ENCODE results near the gene NLGN4Y. TPM values are rescaled to one million over a fixed set of nuclear protein-coding genes. Genes with fewer than 3 reads are reported as not detected.

The NLGN4Y gene
- total and polyA plus RNA-seq, 2 experiments from 2014 or later: not detected

DNA sequence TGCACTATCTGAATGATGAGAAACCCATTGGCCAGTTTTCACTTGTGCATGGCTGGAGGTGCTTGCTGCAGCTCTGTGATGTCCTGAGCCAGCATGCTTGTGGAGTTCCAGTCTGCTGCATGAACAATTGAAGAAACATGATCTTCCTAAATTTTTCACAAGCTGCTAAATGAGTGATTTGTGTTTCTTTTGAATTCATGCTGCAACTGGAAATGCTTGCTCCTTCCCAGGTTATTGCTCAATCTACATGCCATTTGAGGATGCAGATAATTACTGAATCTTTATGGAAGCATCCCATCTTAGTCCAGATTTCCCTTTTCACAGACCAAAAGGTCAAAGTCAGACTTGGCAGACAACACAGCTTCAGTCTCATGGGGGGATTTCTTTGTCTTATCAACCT is 170.2 kb downstream of the NLGN4Y start:
- Histone ChIP-seq H3K27ac (no peak overlapping the region), H3K4me1 (ENCODE audit: insufficient read depth) (no peaks in the 10 kb centered on the region), H3K4me3 (no peak overlapping the region), H3K9me3 (ENCODE audit: low read depth) (no peaks in the 10 kb centered on the region), H3K4me2 (no peak overlapping the region), H3K9me2 (replicated peaks; ENCODE audit: insufficient read depth) (no peaks in the 10 kb centered on the region), H3K36me3 (replicated peaks; ENCODE audit: insufficient read depth, low read depth) (no peaks in the 10 kb centered on the region), H3K79me2 (no peaks in the 10 kb centered on the region), H4K20me1 (ENCODE audit: insufficient read depth, poor library complexity, severe bottlenecking) (no peaks in the 10 kb centered on the region), H2AFZ (no peak overlapping the region), H3K27me3 (no peaks in the 10 kb centered on the region)
- no peak for TF ChIP-seq EZH2 (IDR thresholded peaks at IDR 0.05; ENCODE audit: borderline replicate concordance)
- TF ChIP-seq, protein P1, sequence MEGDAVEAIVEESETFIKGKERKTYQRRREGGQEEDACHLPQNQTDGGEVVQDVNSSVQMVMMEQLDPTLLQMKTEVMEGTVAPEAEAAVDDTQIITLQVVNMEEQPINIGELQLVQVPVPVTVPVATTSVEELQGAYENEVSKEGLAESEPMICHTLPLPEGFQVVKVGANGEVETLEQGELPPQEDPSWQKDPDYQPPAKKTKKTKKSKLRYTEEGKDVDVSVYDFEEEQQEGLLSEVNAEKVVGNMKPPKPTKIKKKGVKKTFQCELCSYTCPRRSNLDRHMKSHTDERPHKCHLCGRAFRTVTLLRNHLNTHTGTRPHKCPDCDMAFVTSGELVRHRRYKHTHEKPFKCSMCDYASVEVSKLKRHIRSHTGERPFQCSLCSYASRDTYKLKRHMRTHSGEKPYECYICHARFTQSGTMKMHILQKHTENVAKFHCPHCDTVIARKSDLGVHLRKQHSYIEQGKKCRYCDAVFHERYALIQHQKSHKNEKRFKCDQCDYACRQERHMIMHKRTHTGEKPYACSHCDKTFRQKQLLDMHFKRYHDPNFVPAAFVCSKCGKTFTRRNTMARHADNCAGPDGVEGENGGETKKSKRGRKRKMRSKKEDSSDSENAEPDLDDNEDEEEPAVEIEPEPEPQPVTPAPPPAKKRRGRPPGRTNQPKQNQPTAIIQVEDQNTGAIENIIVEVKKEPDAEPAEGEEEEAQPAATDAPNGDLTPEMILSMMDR (IDR thresholded peaks at IDR 0.05; ENCODE audit: poor library complexity): no peak
- DNase-seq (ENCODE audit: low spot score): no peak

DNA sequence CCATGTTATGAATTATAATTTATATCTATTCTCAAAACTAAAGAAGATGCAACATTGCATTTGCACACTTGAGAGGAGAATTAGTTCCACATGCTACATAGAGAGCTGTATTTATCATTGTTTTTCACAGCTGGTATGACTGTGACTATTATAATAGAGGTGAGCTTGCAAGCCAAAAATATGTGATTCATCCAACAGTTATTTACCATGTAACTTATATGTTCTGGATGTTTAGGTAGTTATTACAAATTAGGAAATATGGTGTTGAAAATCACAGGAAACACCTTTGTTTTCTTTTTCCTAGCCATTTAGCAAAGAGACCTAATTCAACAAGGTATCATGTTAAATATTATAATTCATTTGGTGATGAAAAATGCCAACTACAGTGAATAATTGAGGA is 183.8 kb downstream of the NLGN4Y start:
- TF ChIP-seq, protein P1 (IDR thresholded peaks at IDR 0.05; ENCODE audit: poor library complexity): no peak
- no peak for TF ChIP-seq EZH2phosphoT487 (IDR thresholded peaks at IDR 0.05; ENCODE audit: low read depth, severe bottlenecking, unreplicated experiment)
- TF ChIP-seq EZH2 (IDR thresholded peaks at IDR 0.05; ENCODE audit: borderline replicate concordance): no peak
- Histone ChIP-seq H3K4me3 (no peak overlapping the region), H3K4me1 (ENCODE audit: insufficient read depth) (no peaks in the 10 kb centered on the region), H3K4me2 (no peak overlapping the region), H3K27ac (no peak overlapping the region), H3K9me2 (replicated peaks; ENCODE audit: insufficient read depth) (no peaks in the 10 kb centered on the region), H4K20me1 (ENCODE audit: insufficient read depth, poor library complexity, severe bottlenecking) (no peaks in the 10 kb centered on the region), H3K9me3 (ENCODE audit: low read depth) (no peaks in the 10 kb centered on the region), H3K79me2 (no peaks in the 10 kb centered on the region), H3K27me3 (no peaks in the 10 kb centered on the region), H2AFZ (no peak overlapping the region), H3K36me3 (replicated peaks; ENCODE audit: insufficient read depth, low read depth) (no peaks in the 10 kb centered on the region)
- DNase-seq (ENCODE audit: low spot score): no peak

DNA sequence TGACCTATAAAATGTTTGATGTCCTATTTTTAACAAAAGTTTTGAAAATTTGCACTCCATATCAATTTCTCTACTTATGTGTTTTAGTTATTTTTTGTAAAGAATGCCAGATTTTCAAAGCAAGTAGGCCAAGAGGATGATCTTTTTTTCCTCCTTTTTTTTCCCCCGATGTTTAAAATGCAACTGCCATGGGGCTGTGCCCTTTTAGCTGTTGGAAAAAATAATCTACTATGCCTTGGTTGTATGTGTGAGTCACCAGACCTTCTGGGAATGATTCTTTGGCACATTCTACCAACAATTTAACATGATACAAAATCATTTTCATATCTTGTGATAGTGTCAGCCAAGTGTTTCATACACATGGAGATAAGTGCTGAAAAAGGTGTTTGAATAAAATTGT is 217.3 kb downstream of the NLGN4Y start:
- Histone ChIP-seq H3K9me2 (replicated peaks; ENCODE audit: insufficient read depth) (no peaks in the 10 kb centered on the region), H3K9me3 (ENCODE audit: low read depth) (no peaks in the 10 kb centered on the region), H3K79me2 (no peaks in the 10 kb centered on the region), H2AFZ (no peak overlapping the region), H3K27me3 (no peaks in the 10 kb centered on the region), H3K27ac (no peak overlapping the region), H3K4me1 (ENCODE audit: insufficient read depth) (no peaks in the 10 kb centered on the region), H3K4me3 (no peak overlapping the region), H4K20me1 (ENCODE audit: insufficient read depth, poor library complexity, severe bottlenecking) (no peaks in the 10 kb centered on the region), H3K36me3 (replicated peaks; ENCODE audit: insufficient read depth, low read depth) (no peaks in the 10 kb centered on the region), H3K4me2 (no peak overlapping the region)
- DNase-seq (ENCODE audit: low spot score): no peak
- no peak for TF ChIP-seq EZH2 (IDR thresholded peaks at IDR 0.05; ENCODE audit: borderline replicate concordance)
- TF ChIP-seq, protein P1 (IDR thresholded peaks at IDR 0.05; ENCODE audit: poor library complexity): no peak
- TF ChIP-seq EZH2phosphoT487 (IDR thresholded peaks at IDR 0.05; ENCODE audit: low read depth, severe bottlenecking, unreplicated experiment): no peak
- no CpG with 5 or more reads among the region's 1 CpG for WGBS (ENCODE audit: low lambda C conversion rate, missing lambda C conversion rate)

DNA sequence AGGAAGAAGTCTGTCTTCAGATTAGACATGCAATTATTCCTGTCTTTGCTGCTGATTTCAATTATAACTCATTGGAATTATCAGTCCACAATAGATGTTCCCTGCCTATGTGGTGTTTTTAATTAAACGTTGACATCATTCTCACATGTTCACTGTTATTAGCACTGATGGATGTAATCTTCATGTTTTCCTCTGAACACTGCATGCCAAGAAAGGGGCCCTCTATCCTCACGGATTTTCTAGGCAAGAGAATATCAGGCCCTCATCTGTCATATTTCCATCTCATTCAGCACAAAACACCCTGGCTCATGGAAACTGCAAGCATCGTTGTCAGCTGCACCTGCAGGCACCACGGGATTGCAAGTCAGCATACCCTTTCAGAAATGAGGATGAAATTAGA is 224.0 kb downstream of the NLGN4Y start:
- no peak overlapping the region for H2AFZ ChIP-seq
- TF ChIP-seq, protein P1 (IDR thresholded peaks at IDR 0.05; ENCODE audit: poor library complexity): no peak
- TF ChIP-seq EZH2phosphoT487 (IDR thresholded peaks at IDR 0.05; ENCODE audit: low read depth, severe bottlenecking, unreplicated experiment): no peak
- TF ChIP-seq EZH2 (IDR thresholded peaks at IDR 0.05; ENCODE audit: borderline replicate concordance): no peak
- H3K36me3 ChIP-seq (replicated peaks; ENCODE audit: insufficient read depth, low read depth): no peaks in the 10 kb centered on the region
- no peaks in the 10 kb centered on the region for H4K20me1 ChIP-seq (ENCODE audit: insufficient read depth, poor library complexity, severe bottlenecking)
- H3K9me2 ChIP-seq (replicated peaks; ENCODE audit: insufficient read depth): no peaks in the 10 kb centered on the region
- H3K27me3 ChIP-seq: no peaks in the 10 kb centered on the region
- H3K9me3 ChIP-seq (ENCODE audit: low read depth): no peaks in the 10 kb centered on the region
- H3K4me3 ChIP-seq: no peak overlapping the region
- H3K27ac ChIP-seq: no peak overlapping the region
- no peaks in the 10 kb centered on the region for H3K79me2 ChIP-seq
- no peaks in the 10 kb centered on the region for H3K4me1 ChIP-seq (ENCODE audit: insufficient read depth)
- no peak for DNase-seq (ENCODE audit: low spot score)
- WGBS (ENCODE audit: low lambda C conversion rate, missing lambda C conversion rate): no CpG with 5 or more reads among the region's 4 CpGs
- no peak overlapping the region for H3K4me2 ChIP-seq

Measured in hepatocyte (in vitro differentiated cells).